ENCODE measurements around the gene P2RY6. TPM values are rescaled to one million over a fixed set of nuclear protein-coding genes. Genes with fewer than 3 reads are reported as not detected.
A peak's percentile ranks its signal among the peaks of the same experiment; 100 is the strongest.

Gene P2RY6
- total RNA-seq, 8 experiments from 2014 or later = 0.21 to 10.8 (median 0.95) TPM; not detected in 3

DNA sequence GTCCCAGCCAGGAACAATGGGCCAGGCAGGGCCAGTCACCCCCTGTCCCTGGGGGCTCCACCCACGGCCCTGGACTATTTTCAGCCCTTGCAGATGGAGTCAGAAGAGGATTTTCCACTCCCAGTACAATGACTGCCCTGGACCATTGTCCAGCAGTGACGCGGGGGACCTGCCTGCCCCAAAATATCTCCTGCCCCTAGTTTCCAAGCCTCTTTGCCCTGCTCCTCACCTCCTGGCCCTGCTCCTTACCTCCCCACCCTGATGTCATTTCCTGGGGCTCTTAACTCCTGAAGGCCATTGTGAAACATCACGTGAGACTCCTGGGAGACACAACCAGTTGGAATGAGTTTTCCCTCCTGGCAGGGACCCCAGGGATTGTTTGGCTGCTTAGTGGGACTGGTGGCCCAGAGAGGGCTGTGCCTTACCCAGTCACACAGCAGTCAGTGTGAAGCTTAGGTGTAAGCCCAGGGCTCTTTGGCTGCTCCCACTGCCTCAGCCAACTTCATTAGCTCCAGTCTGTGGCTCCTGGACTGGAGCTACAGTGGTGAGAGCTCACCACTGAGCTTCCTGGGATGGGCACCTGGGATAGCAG, 31.9 kb upstream of the P2RY6 start:
- Histone ChIP-seq H3K4me3 (no peak overlapping the region), H3K4me1 (replicated peaks in 1 of 2) (peaks cover 8 to 13% of the 10 kb centered on the region in 2 donors), H3K27ac (no peak overlapping the region)
- peak in 1 of 8 experiments; percentile 4 for ATAC-seq (replicated peaks in 6 of 8)
- in situ Hi-C loops (cut with MboI; ENCODE audit: low pct_unique_long_range_greater_than_20kb in 2 of 9, low sequenced_read_pairs in 9 of 9, unreplicated experiment in 9 of 9) = loop anchor here in 2 of 9 experiments (10.0 to 25.0 kb wide), 2 partner anchors 55 to 403 kb away; no protein-coding TSS in a partner anchor
- WGBS, 10 experiments = 20 to 81% (median 70%) methylated on average over 1 to 2 of the region's 4 CpGs; no CpG with 5 or more reads in 7 of the 10 experiments

DNA sequence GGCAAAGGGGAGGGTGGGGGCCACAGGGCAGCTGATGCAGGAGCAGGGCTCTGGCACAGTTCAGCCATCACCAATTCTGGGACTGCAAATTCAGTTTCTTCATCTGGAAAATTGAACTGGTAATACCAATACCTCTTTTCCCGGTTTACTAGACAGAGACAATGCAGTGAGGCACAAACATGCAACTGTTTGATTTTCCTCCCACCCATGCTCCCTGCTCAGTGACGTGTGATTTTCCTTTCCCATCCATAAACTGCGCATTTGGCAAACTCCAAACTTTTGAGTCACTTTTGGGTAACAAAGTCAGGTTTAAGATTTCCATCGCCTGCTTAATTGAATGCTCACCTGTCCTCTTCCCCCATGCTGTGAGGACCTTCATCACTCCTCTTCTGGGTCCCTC, 30.8 kb upstream of the P2RY6 start:
- in situ Hi-C loops (cut with MboI; ENCODE audit: low pct_unique_long_range_greater_than_20kb in 2 of 9, low sequenced_read_pairs in 9 of 9, unreplicated experiment in 9 of 9) = loop anchor here in 2 of 9 experiments (10.0 to 25.0 kb wide), 2 partner anchors 56 to 404 kb away; no protein-coding TSS in a partner anchor
- ATAC-seq (replicated peaks in 6 of 8) = no peak
- 40 to 100% (median 64%) methylated on average over 1 to 4 of the region's 4 CpGs; no CpG with 5 or more reads in 2 of the 10 experiments for WGBS, 10 experiments
- Histone ChIP-seq H3K4me1 (replicated peaks in 1 of 2) (peaks cover 10 to 14% of the 10 kb centered on the region in 2 donors), H3K27ac (no peak overlapping the region), H3K4me3 (no peak overlapping the region)

DNA sequence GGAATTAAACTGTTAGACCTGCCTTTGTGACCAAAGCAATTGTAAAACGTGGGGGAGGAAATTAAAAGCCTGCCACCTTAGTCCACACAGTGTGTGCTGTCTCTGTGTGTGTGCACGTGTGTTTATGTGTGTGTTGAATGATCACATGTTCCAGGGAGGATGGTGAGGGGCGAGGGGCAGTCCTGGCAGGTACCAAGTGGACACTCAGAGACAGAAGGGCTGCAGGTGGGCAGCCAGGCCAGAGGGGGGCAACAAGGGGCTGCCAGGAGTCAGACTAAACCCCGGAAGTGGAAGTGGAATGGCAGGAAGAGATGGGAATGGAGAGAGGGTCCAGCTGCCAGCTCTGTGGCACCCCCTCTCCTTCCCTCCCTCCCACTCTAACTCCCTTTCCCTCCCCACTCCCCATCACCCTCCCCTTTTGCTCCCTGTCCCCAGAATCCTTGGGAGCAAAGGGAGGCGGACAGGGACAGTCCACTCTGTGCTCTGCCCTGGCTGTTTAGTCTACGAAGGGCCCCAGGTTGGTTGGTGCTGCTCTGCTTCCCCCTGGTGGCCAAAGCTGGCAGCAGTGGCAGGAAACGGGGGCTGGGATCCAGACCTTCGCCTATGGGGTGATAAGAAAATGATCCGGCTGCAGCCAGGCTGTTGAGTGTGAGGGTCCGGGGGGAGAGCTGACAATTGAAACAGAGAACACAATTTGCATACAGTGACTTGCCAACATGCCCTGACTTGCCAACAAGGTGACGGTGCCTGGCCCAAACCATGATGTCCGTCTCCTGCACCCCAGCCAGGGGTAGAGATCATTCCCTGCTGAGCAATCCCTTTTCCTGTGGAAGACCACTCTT, 29.7 kb upstream of the P2RY6 start:
- in situ Hi-C loops (cut with MboI; ENCODE audit: low pct_unique_long_range_greater_than_20kb in 2 of 9, low sequenced_read_pairs in 9 of 9, unreplicated experiment in 9 of 9) = loop anchor here in 2 of 9 experiments (10.0 to 25.0 kb wide), 2 partner anchors 58 to 405 kb away; no protein-coding TSS in a partner anchor
- H3K4me3 ChIP-seq = peak overlapping the region in 2 of 5 donors; percentile 5 to 25
- H3K27ac ChIP-seq = no peak overlapping the region
- H3K4me1 ChIP-seq (replicated peaks in 1 of 2) = peaks cover 10 to 14% of the 10 kb centered on the region in 2 donors
- 0 to 80% (median 20%) methylated on average over 1 to 4 of the region's 12 CpGs; no CpG with 5 or more reads in 3 of the 10 experiments for WGBS, 10 experiments
- ATAC-seq (replicated peaks in 6 of 8) = peak; percentile 85 to 94 (median 90)

DNA sequence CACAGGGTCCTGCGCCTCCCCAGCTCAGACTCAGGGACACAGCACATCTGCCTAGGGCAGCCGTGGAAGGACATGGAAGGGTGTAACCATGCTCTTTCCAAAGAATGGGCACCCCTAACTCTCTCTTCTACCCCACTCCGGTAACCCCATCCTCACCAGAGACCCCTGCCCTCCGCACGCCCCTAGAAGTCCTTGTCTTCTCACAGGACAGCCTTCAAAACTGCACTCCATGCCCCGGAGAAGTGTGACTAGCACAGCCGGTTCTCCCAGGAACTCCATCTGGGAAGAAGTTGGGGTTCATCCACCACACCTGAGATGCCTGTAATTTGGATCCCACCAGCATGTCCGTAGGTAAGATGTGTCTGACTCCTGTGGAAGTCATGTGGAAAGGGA, 29.0 kb upstream of the P2RY6 start:
- Histone ChIP-seq H3K27ac (no peak overlapping the region), H3K4me1 (replicated peaks in 1 of 2) (peaks cover 10 to 14% of the 10 kb centered on the region in 2 donors), H3K4me3 (no peak overlapping the region)
- in situ Hi-C loops (cut with MboI; ENCODE audit: low pct_unique_long_range_greater_than_20kb in 2 of 9, low sequenced_read_pairs in 9 of 9, unreplicated experiment in 9 of 9) = loop anchor here in 2 of 9 experiments (10.0 to 25.0 kb wide), 2 partner anchors 58 to 406 kb away; no protein-coding TSS in a partner anchor
- 75 to 100% methylated on average over 1 to 2 of the region's 8 CpGs; no CpG with 5 or more reads in 8 of the 10 experiments for WGBS, 10 experiments
- no peak for ATAC-seq (replicated peaks in 6 of 8)

DNA sequence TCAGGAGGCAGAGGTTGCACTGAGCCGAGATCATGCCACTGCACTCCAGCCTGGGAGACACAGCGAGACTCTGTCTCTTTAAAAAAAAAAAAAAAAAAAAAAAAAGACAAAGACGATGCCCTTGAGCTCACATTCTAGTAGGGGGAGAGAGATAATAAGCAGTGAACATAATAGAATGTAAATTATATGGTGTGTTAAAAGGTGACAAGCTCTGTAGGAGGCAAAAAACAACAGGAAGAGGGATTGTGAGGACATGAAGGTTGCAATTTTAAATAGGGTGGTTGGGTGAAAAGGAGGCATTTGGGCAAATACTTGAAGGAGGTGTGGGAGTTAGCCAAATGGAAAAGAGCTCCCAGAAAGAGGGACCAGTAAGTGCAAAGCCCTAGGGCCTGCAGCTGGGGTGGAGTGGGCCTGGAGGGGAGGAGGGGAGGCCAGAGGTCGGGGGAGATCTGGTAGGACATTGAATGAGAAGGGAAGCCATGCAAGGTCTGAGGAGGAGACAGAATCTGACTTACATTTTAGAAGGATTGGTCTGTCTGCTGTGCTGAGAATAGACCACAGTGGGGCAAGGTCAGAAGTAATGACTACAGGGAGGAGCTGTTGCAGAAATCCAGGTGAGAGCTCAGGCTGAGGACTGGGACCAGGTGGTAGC, 27.4 kb upstream of the P2RY6 start:
- H3K4me3 ChIP-seq = no peak overlapping the region
- peaks cover 10 to 14% of the 10 kb centered on the region in 2 donors for H3K4me1 ChIP-seq (replicated peaks in 1 of 2)
- no peak overlapping the region for H3K27ac ChIP-seq
- in situ Hi-C loops (cut with MboI; ENCODE audit: low pct_unique_long_range_greater_than_20kb in 2 of 9, low sequenced_read_pairs in 9 of 9, unreplicated experiment in 9 of 9) = loop anchor here in 2 of 9 experiments (10.0 to 25.0 kb wide), 2 partner anchors 60 to 407 kb away; no protein-coding TSS in a partner anchor
- WGBS, 10 experiments = 0 to 75% (median 58%) methylated on average over 1 to 3 of the region's 4 CpGs; no CpG with 5 or more reads in 1 of the 10 experiments
- peak in 1 of 8 experiments; percentile 11 for ATAC-seq (replicated peaks in 6 of 8)

DNA sequence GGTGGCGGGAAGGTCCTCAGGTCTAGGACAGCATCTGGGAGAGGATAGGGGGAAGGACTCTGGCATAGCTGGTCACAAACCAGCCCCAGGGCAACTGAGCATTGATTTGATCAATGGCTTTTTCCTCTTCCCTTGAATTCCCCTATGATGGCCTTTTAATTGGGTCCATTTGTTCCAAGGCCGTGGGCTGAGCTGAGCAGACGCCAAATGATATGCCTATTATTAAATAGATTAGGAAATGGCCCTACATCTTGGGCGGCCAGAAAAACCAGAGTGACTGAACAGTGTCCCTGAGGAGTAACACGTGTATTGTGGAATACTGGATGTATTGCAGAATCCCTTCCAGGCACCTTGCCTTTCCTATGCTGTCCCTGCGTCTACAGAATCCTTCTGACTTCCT, 26.7 kb upstream of the P2RY6 start:
- in situ Hi-C loops (cut with MboI; ENCODE audit: low pct_unique_long_range_greater_than_20kb in 2 of 9, low sequenced_read_pairs in 9 of 9, unreplicated experiment in 9 of 9) = loop anchor here in 2 of 9 experiments (10.0 to 25.0 kb wide), 2 partner anchors 61 to 408 kb away; no protein-coding TSS in a partner anchor
- peaks cover 10 to 14% of the 10 kb centered on the region in 2 donors for H3K4me1 ChIP-seq (replicated peaks in 1 of 2)
- no peak overlapping the region for H3K27ac ChIP-seq
- WGBS, 10 experiments = 59 to 100% (median 73%) methylated on average over 2 to 4 of the region's 6 CpGs; no CpG with 5 or more reads in 6 of the 10 experiments
- H3K4me3 ChIP-seq = no peak overlapping the region
- no peak for ATAC-seq (replicated peaks in 6 of 8)

DNA sequence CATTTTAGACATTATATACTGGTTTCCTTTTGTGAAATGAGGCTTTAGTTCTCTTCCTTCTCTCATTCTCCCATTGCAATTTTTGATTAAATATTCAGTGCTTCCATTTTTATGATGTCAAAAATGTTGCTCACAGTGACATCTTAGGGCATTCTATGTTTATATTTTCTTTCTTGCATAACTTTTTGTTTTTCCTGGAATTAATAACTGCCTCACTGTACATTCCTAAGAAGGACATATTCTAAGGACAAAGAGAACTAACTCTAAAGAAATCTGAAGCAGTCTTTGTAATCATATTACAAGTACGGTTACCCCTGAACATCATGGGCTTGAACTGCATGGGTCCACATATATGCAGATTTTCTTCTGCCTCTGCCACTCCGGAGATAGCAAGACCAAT, 25.8 kb upstream of the P2RY6 start:
- ATAC-seq (replicated peaks in 6 of 8) = no peak
- Histone ChIP-seq H3K4me3 (no peak overlapping the region), H3K27ac (no peak overlapping the region), H3K4me1 (replicated peaks in 1 of 2) (peaks cover 10 to 14% of the 10 kb centered on the region in 2 donors)
- in situ Hi-C loops (cut with MboI; ENCODE audit: low pct_unique_long_range_greater_than_20kb in 2 of 9, low sequenced_read_pairs in 9 of 9, unreplicated experiment in 9 of 9) = loop anchor here in 2 of 9 experiments (10.0 to 25.0 kb wide), 2 partner anchors 62 to 409 kb away; no protein-coding TSS in a partner anchor
- WGBS, 10 experiments = 43 to 100% (median 76%) methylated on average over 1 to 2 of the region's 2 CpGs

DNA sequence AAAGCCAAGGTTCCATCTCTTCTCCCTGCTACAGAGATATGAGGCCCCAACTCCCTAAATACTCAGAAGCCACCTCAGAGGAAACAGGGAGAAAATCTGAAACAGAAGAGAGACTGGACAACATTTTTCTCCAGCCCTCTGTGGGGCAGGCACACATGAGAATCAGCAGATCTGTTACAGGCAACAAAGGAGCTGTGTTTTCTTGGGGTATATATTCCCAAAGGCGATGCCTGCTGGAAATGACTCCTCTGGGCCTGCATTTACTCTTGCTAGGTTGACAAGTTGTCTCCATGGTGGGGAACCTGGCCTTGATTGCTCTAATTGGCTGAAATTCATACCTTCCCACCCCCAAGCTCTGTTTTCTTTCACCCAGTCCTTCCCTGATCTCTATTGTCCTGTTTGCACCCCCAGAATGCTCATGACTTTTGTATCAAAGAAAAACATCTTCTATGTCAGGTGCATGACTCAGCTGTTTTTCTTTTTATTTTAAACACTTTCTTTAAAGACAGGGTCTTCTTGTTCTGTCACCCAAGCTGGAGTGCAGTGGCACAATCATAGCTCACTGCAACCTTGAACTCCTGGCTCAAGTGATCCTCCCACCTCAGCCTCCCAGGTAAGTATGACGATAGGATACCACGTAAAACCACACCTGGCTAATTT, 23.5 kb upstream of the P2RY6 start:
- 80 to 100% (median 100%) methylated on average over 1 to 3 of the region's 3 CpGs; no CpG with 5 or more reads in 1 of the 10 experiments for WGBS, 10 experiments
- no peak overlapping the region for H3K27ac ChIP-seq
- in situ Hi-C loops (cut with MboI; ENCODE audit: low pct_unique_long_range_greater_than_20kb in 2 of 9, low sequenced_read_pairs in 9 of 9, unreplicated experiment in 9 of 9) = loop anchor here in 2 of 9 experiments (10.0 to 25.0 kb wide), 2 partner anchors 64 to 411 kb away; no protein-coding TSS in a partner anchor
- H3K4me3 ChIP-seq = no peak overlapping the region
- ATAC-seq (replicated peaks in 6 of 8) = no peak
- peaks cover 8 to 10% of the 10 kb centered on the region in 2 donors for H3K4me1 ChIP-seq (replicated peaks in 1 of 2)

DNA sequence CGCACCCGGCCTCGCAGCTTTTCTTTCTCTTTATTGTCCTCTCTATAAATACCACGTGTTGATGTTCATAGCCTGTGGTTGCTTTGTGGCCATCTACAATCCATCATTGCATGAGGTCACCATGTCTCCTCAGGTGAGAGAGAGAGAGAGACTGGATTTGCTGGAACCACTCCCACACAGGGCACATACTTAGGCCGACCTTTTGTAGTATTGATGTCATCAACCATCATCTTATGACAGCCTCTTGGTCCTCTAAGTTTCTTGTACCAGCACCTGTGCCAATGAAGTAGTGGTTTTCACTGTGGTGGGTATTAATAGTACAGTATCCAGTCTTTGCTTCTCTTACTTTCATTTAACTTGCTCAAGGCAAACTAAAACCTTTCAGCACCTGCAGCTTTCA, 22.8 kb upstream of the P2RY6 start:
- in situ Hi-C loops (cut with MboI; ENCODE audit: low pct_unique_long_range_greater_than_20kb in 2 of 9, low sequenced_read_pairs in 9 of 9, unreplicated experiment in 9 of 9) = loop anchor here in 2 of 9 experiments (10.0 to 25.0 kb wide), 2 partner anchors 65 to 412 kb away; no protein-coding TSS in a partner anchor
- peaks cover 8 to 10% of the 10 kb centered on the region in 2 donors for H3K4me1 ChIP-seq (replicated peaks in 1 of 2)
- no peak overlapping the region for H3K27ac ChIP-seq
- H3K4me3 ChIP-seq = no peak overlapping the region
- no peak for ATAC-seq (replicated peaks in 6 of 8)
- 67 to 96% (median 85%) methylated on average over 1 to 5 of the region's 5 CpGs; no CpG with 5 or more reads in 2 of the 10 experiments for WGBS, 10 experiments

DNA sequence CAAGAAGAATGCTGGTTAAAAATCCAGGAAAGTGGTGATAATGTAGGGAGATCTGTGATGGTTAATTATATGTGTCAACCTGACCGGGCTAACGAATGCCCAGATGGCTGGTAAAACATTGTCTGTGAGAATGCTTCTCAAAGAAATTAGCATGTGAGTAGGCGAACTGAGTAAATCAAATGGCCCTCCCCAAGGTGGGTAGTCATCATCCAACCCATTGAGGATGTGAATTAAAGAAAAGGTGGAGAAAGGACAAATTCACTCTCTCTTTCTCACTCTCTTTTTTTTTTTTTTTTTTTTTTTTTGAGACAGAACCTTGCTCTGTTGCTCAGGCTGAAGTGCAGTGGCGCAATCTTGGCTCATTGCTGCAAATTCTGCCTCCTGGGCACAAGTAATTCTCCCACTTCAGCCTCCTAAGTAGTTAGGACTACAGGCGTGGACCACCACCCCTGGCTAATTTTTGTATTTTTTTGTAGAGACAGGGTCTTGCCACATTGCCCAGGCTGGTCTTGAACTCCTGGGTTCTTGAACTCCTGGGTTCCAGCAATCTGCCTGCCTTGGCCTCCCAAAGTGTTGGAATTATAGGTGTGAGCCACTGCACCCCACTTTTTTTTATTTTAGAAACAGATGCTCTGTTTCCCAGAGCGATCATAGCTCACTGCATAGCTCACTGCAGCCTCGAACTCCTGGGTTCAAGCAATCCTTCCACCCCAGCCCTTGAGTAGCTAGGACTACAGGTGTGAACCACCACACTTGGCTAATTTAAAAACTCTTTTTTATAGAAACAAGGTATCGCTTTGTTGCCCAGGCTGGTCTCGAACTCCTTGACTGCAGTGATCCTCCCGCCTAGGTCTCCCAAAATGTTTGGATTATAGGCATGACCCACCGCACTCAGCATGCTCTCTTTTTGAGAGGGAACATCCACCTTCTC, 22.0 kb upstream of the P2RY6 start:
- in situ Hi-C loops (cut with MboI; ENCODE audit: low pct_unique_long_range_greater_than_20kb in 2 of 9, low sequenced_read_pairs in 9 of 9, unreplicated experiment in 9 of 9) = loop anchor here in 2 of 9 experiments (10.0 to 25.0 kb wide), 2 partner anchors 65 to 413 kb away; no protein-coding TSS in a partner anchor
- 57 to 97% (median 80%) methylated on average over 1 to 8 of the region's 11 CpGs for WGBS, 10 experiments
- no peak for ATAC-seq (replicated peaks in 6 of 8)
- Histone ChIP-seq H3K4me1 (replicated peaks in 1 of 2) (peaks cover 2 to 4% of the 10 kb centered on the region in 2 donors), H3K27ac (no peak overlapping the region), H3K4me3 (no peak overlapping the region)

DNA sequence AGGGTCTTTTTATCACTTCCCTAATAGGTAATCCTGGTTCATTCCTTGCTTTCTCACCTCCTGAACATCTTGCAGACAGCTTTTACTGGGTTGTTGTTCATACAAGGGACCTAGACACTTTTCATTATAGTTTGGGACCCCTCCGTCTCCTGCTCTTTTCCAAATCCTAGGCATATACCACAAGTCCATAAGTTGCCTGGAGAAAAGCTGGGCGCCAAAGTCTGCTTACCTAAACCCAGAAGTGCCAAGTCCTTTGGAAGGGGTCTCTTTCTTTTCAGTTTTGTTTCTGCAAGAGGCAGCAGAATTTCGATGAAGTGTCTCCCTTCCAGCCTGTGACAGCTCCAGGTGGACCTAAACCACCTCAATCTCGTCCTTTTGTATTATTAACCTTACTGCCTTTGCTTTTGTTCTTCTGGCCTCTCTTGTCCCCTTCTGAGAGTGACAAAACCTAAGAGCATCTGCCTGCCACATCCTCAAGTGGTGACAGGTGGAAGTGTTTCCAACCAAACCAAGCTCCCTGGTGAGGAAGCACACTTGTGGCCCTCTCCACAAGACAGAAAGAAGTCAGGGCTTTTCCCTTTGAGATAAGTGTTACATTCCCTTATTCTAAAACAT, 19.5 kb upstream of the P2RY6 start:
- peak in 1 of 8 experiments; percentile 16 for ATAC-seq (replicated peaks in 6 of 8)
- WGBS, 10 experiments = 58 to 100% (median 70%) methylated on average over 1 to 4 of the region's 4 CpGs; no CpG with 5 or more reads in 1 of the 10 experiments
- H3K27ac ChIP-seq = no peak overlapping the region
- peaks cover 0 to 4% of the 10 kb centered on the region in 2 donors for H3K4me1 ChIP-seq (replicated peaks in 1 of 2)
- in situ Hi-C loops (cut with MboI; ENCODE audit: low pct_unique_long_range_greater_than_20kb in 2 of 9, low sequenced_read_pairs in 9 of 9, unreplicated experiment in 9 of 9) = no loop called here
- H3K4me3 ChIP-seq = no peak overlapping the region
